Occipital lobe (tissue), 3 donors: ENCODE data around the gene RXFP1. TPM values are rescaled to one million over a fixed set of nuclear protein-coding genes. Genes with fewer than 3 reads are reported as not detected.

Experiments
- DNase-seq: peaks from one replicate; lab custom pipeline; 2025; lab: John Stamatoyannopoulos, UW
- small RNA-seq: library from RNA; depleted of rRNA; stranded (forward); fragments of <200 nt; gene quantifications from one replicate; pipeline ENCODE3, GENCODE V24; 2014
- total RNA-seq: library from RNA; depleted of rRNA; stranded (reverse); fragments of >200 nt; gene quantifications from one replicate; pipeline ENCODE4 v1.2.3, GENCODE V29; 2014

Gene RXFP1
- total RNA-seq, 1 donor from 2014 or later, result 6.2 TPM

DNA sequence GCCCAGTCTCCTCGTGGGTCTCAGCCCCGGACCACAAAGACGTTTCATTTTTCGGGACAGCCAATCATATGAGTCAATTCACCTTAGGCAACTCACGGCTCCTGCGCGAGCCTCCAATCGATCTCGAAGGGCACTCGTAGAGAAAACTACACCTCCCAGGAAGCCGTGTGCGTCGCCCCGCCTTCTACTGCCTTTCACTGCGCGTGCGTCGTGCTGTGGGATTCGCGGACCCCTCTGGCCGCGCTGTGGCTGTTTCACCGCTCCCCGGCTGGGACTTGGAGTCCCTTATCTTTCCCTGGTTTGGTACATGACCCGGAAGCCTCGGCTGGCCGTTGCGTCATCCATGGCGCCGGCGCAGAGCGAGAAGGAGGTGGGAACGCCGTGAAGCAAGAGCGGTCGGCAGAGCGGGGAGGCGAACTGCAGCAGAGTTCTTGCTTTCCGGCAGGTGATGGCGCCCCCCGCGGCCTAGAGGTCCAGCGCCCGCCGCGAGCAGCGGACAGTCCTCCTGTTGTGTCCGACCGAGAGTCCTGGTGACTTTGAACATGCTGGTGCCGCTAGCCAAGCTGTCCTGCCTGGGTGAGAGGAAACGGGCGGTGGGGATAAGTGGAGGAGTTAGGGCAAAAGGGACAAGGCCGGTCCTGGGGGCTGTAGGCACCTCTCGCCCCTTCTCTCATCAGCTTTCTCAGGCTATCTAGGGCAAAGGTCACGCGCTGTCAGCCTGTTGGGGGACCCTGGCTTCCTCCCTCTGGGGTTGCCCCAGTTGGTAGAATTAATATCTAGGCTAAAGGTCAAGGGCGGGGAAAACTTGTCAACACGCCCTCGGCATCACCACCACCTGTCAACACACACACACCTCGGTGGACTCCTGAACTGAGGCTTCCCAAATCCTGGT, 150.5 kb downstream of the RXFP1 start, which contains the start of gene ETFDH:
Gene ETFDH, plus strand, starts transcription at position 382 of the 892 bp plus-strand sequence. Its CDS starts 161 bp downstream, at position 543.
- peak; percentile 100 for DNase-seq

GRCh38 chr4:158673633-158674032, 152.0 kb downstream of the RXFP1 start:
- no peak for DNase-seq

DNA sequence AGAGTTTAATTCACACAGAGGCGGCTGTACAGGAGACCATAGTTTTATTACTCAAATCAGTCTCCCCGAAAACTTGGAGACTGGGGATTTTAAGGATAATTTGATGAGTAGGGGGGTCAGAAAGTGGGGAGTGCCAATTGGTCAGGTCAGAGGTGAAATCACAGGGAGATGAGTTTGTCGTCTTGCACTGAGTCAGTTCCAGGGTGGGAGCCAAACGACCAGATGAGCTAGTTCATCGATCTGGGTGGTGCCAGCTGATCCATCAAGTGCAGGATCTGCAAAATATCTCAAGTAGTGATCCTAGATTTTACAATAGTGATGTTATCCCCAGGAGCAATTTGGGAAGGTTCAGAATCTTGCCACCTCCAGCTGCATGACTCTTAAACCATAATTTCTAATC, 154.4 kb downstream of the RXFP1 start:
- DNase-seq, result no peak

DNA sequence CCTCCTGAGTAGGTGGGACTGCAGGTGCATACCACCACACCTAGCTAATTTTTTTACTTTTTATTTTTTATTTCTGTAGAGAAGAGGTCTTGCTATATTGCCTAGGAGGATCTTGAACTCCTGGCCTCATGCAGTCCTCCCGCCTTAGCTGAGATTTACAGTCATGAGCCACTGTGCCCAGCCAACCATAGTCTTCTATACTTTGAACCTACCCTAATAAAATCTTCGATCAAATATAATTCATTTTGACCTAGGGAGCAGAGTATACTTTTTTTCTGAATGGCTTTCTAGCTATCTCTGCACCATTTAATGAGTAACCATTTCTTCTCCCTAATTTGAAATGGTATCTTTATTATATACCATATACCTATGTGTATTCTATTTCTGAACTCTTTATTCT, 157.1 kb downstream of the RXFP1 start:
- DNase-seq, result no peak

- DNase-seq, result no peak
Measured at GRCh38 chr4:158681629-158682028, 159.9 kb downstream of the RXFP1 start.

- no peak for DNase-seq
Measured at GRCh38 chr4:158682066-158682465, 160.4 kb downstream of the RXFP1 start.

DNA sequence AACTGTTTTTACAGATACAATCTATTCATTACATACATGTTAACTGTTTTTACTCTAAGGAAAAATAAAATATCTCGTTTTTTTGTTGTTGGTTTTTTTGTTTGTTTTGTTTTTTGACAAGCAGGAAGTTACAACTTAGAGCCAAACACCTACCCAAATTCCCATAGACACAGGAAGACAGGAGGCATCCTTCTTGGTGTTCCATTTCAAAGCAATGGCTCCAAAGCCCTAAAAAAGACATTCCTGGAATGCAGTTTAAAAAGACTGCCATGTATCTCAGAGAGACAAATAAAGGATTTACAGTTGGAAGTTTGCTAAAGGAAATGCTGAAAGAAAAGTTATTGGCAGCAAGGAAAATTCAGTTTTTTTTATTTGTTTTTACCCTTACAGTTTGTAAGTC, 167.1 kb downstream of the RXFP1 start:
- DNase-seq, result no peak

Small RNA genes within 50 kb of the gene (small RNA-seq; reads per million reads assigned to genes)
- gene RF00012, result 0.12 reads per million

Other genes starting within 250 kb of the RXFP1 start
- gene C4orf46, start 150.0 kb downstream of the RXFP1 start, total RNA-seq, result 29.9 TPM
- gene ETFDH, start 150.4 kb downstream of the RXFP1 start, total RNA-seq, result 26.2 TPM
- 27.1 TPM for gene PPID, start 201.5 kb downstream of the RXFP1 start, total RNA-seq
- gene FNIP2, start 247.1 kb downstream of the RXFP1 start, total RNA-seq, result 66.6 TPM